Lung (tissue), 12 donors: ENCODE data around the gene MYL12B. TPM values are rescaled to one million over a fixed set of nuclear protein-coding genes. Genes with fewer than 3 reads are reported as not detected.

Experiments
- ATAC-seq: fragments of 200-7000 bp; cut with Tn5 transposase; one replicate; pipeline ENCODE4 v1.9.1; 2020; ENCODE audit warnings: moderate number of reproducible peaks; ENCODE audit not compliant: insufficient read depth, low FRiP score
- DNase-seq, 3 donors: peaks; one replicate each; pipeline ENCODE4 v3.0.0-alpha.2; 2013 to 2017
- H3K27ac ChIP-seq, 2 donors: one replicate each; pipeline ENCODE4 v1.5.1; 2013; ENCODE audit warnings: mild to moderate bottlenecking in 2 of 2, moderate library complexity in 2 of 2, control low read depth in 1 of 2, inconsistent platforms in 1 of 2, low read depth in 1 of 2, low read length in 1 of 2
- H3K27me3 ChIP-seq, 3 donors: one replicate each; pipeline ENCODE4 v1.5.1; 2013; ENCODE audit warnings: low read length in 2 of 3; ENCODE audit not compliant: control insufficient read depth in 3 of 3, insufficient read depth in 3 of 3
- H3K36me3 ChIP-seq, 4 donors: one replicate each; pipeline ENCODE4 v1.5.1; 2013; ENCODE audit warnings: low read length in 4 of 4, mild to moderate bottlenecking in 1 of 4, moderate library complexity in 1 of 4; ENCODE audit not compliant: control insufficient read depth in 4 of 4, insufficient read depth in 4 of 4
- H3K4me1 ChIP-seq, 5 donors: one replicate each; pipeline ENCODE4 v1.5.1; 2013; ENCODE audit warnings: low read length in 5 of 5, mild to moderate bottlenecking in 2 of 5, moderate library complexity in 1 of 5; ENCODE audit not compliant: control insufficient read depth in 5 of 5, insufficient read depth in 5 of 5
- H3K4me3 ChIP-seq: one replicate; pipeline ENCODE4 v1.5.1; 2013; ENCODE audit warnings: mild to moderate bottlenecking, control low read depth, moderate library complexity
- H3K9ac ChIP-seq, 2 donors: one replicate each; pipeline ENCODE4 v1.5.1; 2013; ENCODE audit warnings: low read length in 2 of 2, control low read depth in 1 of 2; ENCODE audit not compliant: insufficient read depth in 1 of 2
- H3K9me3 ChIP-seq, 4 donors: one replicate each; pipeline ENCODE4 v1.5.1; 2013; ENCODE audit warnings: low read length in 3 of 4, mild to moderate bottlenecking in 1 of 4, moderate library complexity in 1 of 4; ENCODE audit not compliant: control insufficient read depth in 4 of 4, insufficient read depth in 3 of 4
- WGBS, 2 donors: extraction: QIAGEN DNeasy Blood & Tissue Kit; methylation state at CpG; one replicate each; pipeline ENCODE4 v1.1.7; 2013; 5-methylcytosine and 5-hydroxymethylcytosine counted together
- polyA plus RNA-seq, 2 donors: library from polyadenylated mRNA; stranded (reverse); fragments of 200-250 nt; gene quantifications; one replicate each; pipeline ENCODE4 v1.2.1, GENCODE V29; 2013
- total RNA-seq, 2 donors: library from RNA; depleted of rRNA in 1 of 2; stranded (reverse); fragments of >200 nt in 1 of 2; gene quantifications; one replicate each; pipeline ENCODE4 v1.2.1, GENCODE V29; 2014 to 2021
- TF ChIP-seq, protein P1 (sequence below): IDR thresholded peaks from 2 replicates; pipeline ENCODE4 v1.5.1; 2012; ENCODE audit warnings: mild to moderate bottlenecking; ENCODE audit errors: control extremely low read depth, extremely low read depth
- donor health status: control.
- donor health status: control.
- donor health status: Bipolar disorder and iron deficiency.
- donor health status: healthy.
- donor health status: DM: yes; HTN: yes; CAD: no.

MYL12B gene
- total and polyA plus RNA-seq, 4 donors: 249 to 1,047 (median 418) TPM

GRCh38 chr18:3293196-3293951, 31.4 kb downstream of the MYL12B start:
- H3K36me3 ChIP-seq: no peaks in the 10 kb centered on the region
- H3K4me1 ChIP-seq: peaks cover 0 to 4% (median 0%) of the 10 kb centered on the region in 5 donors
- DNase-seq: no peak
- H3K9ac ChIP-seq: no peak overlapping the region
- TF ChIP-seq, protein P1, sequence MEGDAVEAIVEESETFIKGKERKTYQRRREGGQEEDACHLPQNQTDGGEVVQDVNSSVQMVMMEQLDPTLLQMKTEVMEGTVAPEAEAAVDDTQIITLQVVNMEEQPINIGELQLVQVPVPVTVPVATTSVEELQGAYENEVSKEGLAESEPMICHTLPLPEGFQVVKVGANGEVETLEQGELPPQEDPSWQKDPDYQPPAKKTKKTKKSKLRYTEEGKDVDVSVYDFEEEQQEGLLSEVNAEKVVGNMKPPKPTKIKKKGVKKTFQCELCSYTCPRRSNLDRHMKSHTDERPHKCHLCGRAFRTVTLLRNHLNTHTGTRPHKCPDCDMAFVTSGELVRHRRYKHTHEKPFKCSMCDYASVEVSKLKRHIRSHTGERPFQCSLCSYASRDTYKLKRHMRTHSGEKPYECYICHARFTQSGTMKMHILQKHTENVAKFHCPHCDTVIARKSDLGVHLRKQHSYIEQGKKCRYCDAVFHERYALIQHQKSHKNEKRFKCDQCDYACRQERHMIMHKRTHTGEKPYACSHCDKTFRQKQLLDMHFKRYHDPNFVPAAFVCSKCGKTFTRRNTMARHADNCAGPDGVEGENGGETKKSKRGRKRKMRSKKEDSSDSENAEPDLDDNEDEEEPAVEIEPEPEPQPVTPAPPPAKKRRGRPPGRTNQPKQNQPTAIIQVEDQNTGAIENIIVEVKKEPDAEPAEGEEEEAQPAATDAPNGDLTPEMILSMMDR: no peak
- no peak overlapping the region for H3K27ac ChIP-seq
- H3K9me3 ChIP-seq: no peaks in the 10 kb centered on the region
- 90% methylated on average over 2 of the region's 2 CpGs for WGBS, 2 donors
- no peak overlapping the region for H3K4me3 ChIP-seq
- H3K27me3 ChIP-seq: no peaks in the 10 kb centered on the region
- ATAC-seq: no peak

GRCh38 chr18:3294435-3295080, 32.6 kb downstream of the MYL12B start:
- WGBS, 2 donors: 74 to 88% methylated on average over 3 of the region's 3 CpGs
- H3K4me1 ChIP-seq: peaks cover 0 to 4% (median 0%) of the 10 kb centered on the region in 5 donors
- H3K9me3 ChIP-seq: no peaks in the 10 kb centered on the region
- TF ChIP-seq, protein P1: no peak
- no peaks in the 10 kb centered on the region for H3K27me3 ChIP-seq
- DNase-seq (no peak), ATAC-seq (no peak)
- H3K4me3 ChIP-seq: no peak overlapping the region
- H3K27ac ChIP-seq: no peak overlapping the region
- H3K9ac ChIP-seq: no peak overlapping the region
- H3K36me3 ChIP-seq: no peaks in the 10 kb centered on the region

DNA sequence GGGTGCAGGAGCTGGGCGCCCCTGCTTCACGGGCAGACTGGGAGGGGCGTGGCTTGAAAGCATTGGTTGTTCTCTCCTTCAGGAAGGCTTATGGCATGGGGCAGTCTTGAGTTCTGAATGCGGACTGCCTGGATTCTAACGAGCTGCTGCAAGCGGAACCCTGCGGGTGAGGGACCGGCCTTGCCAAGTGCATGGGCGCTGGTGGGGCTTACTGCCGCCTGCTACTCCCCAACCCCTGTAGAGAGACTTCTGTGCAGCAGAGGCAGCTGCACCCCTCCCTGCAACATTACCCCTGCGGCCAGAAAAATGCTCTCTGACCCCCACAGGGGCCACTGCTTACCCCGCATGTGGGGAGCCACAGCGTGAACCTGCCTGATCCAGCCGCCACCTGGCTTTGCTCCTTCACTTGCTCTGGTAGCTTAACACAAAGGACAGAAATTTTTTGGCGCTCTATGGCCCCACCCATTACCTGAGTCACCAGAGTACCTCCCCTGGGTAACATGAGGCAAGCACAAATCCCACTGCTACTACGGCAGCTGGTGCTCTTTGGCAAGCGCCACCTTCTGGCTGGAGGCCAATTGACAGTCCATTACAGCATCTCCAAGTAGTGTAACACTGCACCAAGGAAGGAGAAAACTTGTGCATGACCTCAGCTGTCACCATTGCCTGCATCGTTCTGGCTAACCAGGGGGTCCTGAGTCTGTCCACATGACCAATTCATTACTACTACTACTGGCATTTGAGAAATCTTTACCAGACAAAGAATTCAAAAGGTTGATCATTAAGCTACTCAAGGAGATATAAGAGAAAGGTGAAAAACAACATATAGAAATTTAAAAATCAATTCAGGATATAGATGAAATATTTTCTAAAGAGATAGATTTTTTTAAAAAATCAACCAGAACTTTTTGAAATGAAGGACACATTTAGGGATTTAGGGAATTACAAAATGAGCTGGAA, 35.4 kb downstream of the MYL12B start:
- 4 to 5% methylated on average over 18 of the region's 18 CpGs for WGBS, 2 donors
- peak overlapping the region in 1 of 2 donors; percentile 55 for H3K9ac ChIP-seq

More for the DNA sequence above, 35.4 kb downstream of the MYL12B start:
- H3K4me1 ChIP-seq: peaks cover 0 to 4% (median 0%) of the 10 kb centered on the region in 5 donors
- TF ChIP-seq, protein P1: peak; percentile 65
- H3K4me3 ChIP-seq: peak overlapping the region; percentile 53
- DNase-seq: peak; percentile 87 to 91 (median 91)
- peak overlapping the region in 1 of 2 donors; percentile 73 for H3K27ac ChIP-seq
- no peaks in the 10 kb centered on the region for H3K36me3 ChIP-seq
- peak; percentile 94 for ATAC-seq
- H3K9me3 ChIP-seq: no peaks in the 10 kb centered on the region
- no peaks in the 10 kb centered on the region for H3K27me3 ChIP-seq
